Measurements from ENCODE around the gene SCLY. TPM values are rescaled to one million over a fixed set of nuclear protein-coding genes. Genes with fewer than 3 reads are reported as not detected.

SCLY gene
- total RNA-seq, 3 donors from 2014 or later = 11.2 to 19.8 (median 19.5) TPM

DNA sequence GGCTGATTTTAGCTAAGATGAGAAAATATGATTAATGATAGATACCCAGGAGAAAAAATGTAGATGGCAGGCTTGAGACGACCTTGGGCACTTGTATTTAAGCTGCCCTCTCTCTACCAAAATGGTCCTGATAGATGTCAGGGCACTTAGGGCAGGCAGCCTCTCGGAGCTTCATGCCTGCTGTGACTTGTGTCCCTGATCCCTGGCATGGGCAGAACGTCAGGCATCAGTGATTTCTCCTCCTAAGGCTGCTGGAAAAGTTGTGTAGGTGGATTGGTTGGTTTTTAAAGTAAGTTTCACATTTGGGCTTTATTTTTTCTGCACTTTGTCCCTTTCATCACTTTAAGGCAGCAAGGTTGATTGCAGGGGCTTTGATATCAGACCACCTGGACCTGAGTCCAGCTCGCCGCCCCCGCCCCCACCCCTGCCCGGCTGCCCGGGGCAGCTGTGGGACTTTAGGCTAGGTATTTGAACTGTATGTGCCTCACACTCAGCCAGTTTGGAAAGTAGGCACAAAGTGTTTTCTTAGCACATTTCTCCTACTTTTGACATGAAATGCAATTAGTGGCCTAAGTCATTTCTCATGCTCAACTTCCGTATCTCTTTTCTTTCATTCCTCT lies 35.0 kb upstream of the SCLY start:
- intact Hi-C loops (cut with DNase I, micrococcal nuclease) = no loop called here
- TF ChIP-seq CTCF (IDR thresholded peaks at IDR 0.05) = no peak
- H3K4me3 ChIP-seq = no peak overlapping the region
- DNase-seq (no peak), ATAC-seq (no peak)
- no peaks in the 10 kb centered on the region for H3K36me3 ChIP-seq (ENCODE audit: low read depth)
- H3K9me3 ChIP-seq = no peaks in the 10 kb centered on the region
- H3K4me1 ChIP-seq (ENCODE audit: low read depth) = no peaks in the 10 kb centered on the region

GRCh38 chr2:238027058-238027457 lies 33.7 kb upstream of the SCLY start:
- TF ChIP-seq CTCF (IDR thresholded peaks at IDR 0.05) = no peak
- Histone ChIP-seq H3K36me3 (ENCODE audit: low read depth) (no peaks in the 10 kb centered on the region), H3K9me3 (no peaks in the 10 kb centered on the region), H3K4me3 (no peak overlapping the region), H3K4me1 (ENCODE audit: low read depth) (no peaks in the 10 kb centered on the region)
- DNase-seq (no peak), ATAC-seq (no peak)
- intact Hi-C loops (cut with DNase I, micrococcal nuclease) = no loop called here

GRCh38 chr2:238027591-238028415 lies 33.0 kb upstream of the SCLY start:
- intact Hi-C loops (cut with DNase I, micrococcal nuclease) = no loop called here
- Histone ChIP-seq H3K4me3 (no peak overlapping the region), H3K36me3 (ENCODE audit: low read depth) (no peaks in the 10 kb centered on the region), H3K4me1 (ENCODE audit: low read depth) (no peaks in the 10 kb centered on the region), H3K9me3 (no peaks in the 10 kb centered on the region)
- no peak for TF ChIP-seq CTCF (IDR thresholded peaks at IDR 0.05)
- DNase-seq (no peak), ATAC-seq (no peak)

DNA sequence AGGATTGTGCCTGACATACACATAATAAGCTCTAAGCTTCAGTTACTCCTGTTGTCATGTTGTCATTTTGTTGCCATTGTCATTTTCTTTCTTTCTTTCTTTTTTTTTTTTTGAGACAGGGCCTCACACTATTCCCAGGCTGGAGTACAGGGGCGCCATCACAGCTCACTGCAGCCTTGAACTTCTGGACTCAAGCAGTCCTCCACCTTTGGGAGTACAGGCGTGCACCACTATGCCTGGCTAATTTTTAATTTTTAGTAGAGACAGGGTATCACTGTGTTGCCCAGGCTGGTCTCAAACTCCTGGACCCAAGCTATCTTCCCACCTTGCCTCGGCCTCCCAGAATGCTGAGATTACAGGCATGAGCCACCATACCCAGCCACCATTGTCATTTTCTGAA lies 30.9 kb upstream of the SCLY start:
- ATAC-seq (no peak), DNase-seq (no peak)
- no peaks in the 10 kb centered on the region for H3K9me3 ChIP-seq
- H3K4me1 ChIP-seq (ENCODE audit: low read depth) = no peaks in the 10 kb centered on the region
- no peak for TF ChIP-seq CTCF (IDR thresholded peaks at IDR 0.05)
- intact Hi-C loops (cut with DNase I, micrococcal nuclease) = no loop called here
- H3K4me3 ChIP-seq = no peak overlapping the region
- no peaks in the 10 kb centered on the region for H3K36me3 ChIP-seq (ENCODE audit: low read depth)

DNA sequence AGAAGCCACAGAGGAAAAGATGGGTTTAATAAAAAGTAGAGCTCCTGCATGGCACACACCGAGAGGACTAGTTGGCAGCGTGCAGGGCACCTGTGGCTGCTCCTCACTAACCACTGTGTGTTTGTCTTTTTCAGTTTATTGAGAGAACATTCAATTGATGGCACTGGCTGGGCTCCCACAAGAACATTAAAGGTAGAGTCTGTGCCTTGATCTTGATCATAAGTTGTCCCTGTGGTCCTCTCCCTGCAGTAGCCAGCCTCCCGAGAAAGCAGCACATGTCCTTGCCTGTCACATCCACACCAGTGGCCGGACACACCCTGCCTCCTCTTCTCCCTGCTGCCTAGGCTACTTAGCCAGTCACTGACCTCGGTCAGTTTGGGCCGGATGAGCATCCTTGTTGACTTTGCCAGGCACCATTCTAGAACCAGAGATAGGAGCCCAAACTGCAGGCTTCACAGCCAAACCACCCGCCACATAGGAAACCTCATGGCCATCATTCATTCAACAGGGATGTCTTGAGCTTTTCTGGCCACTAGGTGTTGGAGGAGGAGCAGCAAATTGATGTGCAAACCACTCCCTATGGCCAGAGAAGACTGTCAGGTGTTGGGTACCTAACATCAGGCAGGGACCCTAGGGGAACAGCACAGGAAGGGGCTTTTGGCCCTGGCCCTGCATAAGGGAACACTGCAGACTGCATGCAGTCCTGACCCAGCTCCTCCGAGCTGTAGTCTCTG lies 30.2 kb upstream of the SCLY start:
- Histone ChIP-seq H3K4me1 (ENCODE audit: low read depth) (no peaks in the 10 kb centered on the region), H3K36me3 (ENCODE audit: low read depth) (no peaks in the 10 kb centered on the region)
- DNase-seq = no peak

More for the DNA sequence above, 30.2 kb upstream of the SCLY start:
- no peak for ATAC-seq
- no peak for TF ChIP-seq CTCF (IDR thresholded peaks at IDR 0.05)
- intact Hi-C loops (cut with DNase I, micrococcal nuclease) = no loop called here
- Histone ChIP-seq H3K9me3 (no peaks in the 10 kb centered on the region), H3K4me3 (no peak overlapping the region)
